Stomach smooth muscle (tissue), 2 donors: ENCODE results near the gene VWC2.

Experiments used
- H3K27ac ChIP-seq: one replicate; pipeline ENCODE4 v1.7.0; 2013; ENCODE audit warnings: mild to moderate bottlenecking, low read length, inconsistent platforms
- H3K27me3 ChIP-seq, 2 donors: one replicate each; pipeline ENCODE4 v1.7.0; 2013; ENCODE audit warnings: low read length in 2 of 2; ENCODE audit not compliant: insufficient read depth in 2 of 2, control insufficient read depth in 1 of 2
- H3K36me3 ChIP-seq, 2 donors: one replicate each; pipeline ENCODE4 v1.7.0; 2013; ENCODE audit warnings: low read length in 2 of 2; ENCODE audit not compliant: control insufficient read depth in 2 of 2, insufficient read depth in 2 of 2
- H3K4me1 ChIP-seq: one replicate; pipeline ENCODE4 v1.7.0; 2013; ENCODE audit warnings: low read length; ENCODE audit not compliant: control insufficient read depth, insufficient read depth
- H3K4me3 ChIP-seq, 2 donors: one replicate each; pipeline ENCODE4 v1.7.0; 2013; ENCODE audit warnings: low read length in 2 of 2
- H3K9ac ChIP-seq, 2 donors: one replicate each; pipeline ENCODE4 v1.7.0; 2013; ENCODE audit warnings: low read length in 2 of 2, mild to moderate bottlenecking in 1 of 2
- H3K9me3 ChIP-seq, 2 donors: one replicate each; pipeline ENCODE4 v1.7.0; 2013; ENCODE audit warnings: low read length in 2 of 2; ENCODE audit not compliant: control insufficient read depth in 2 of 2
- donor health status: healthy.
- donor health status: Pancreatic carcinoma.

The VWC2 gene

GRCh38 chr7:49878089-49878488 lies 104.7 kb downstream of the VWC2 start:
- no peak overlapping the region for H3K4me3 ChIP-seq
- no peaks in the 10 kb centered on the region for H3K27me3 ChIP-seq
- H3K9ac ChIP-seq, result no peak overlapping the region
- H3K9me3 ChIP-seq, result no peaks in the 10 kb centered on the region
- no peaks in the 10 kb centered on the region for H3K36me3 ChIP-seq
- no peak overlapping the region for H3K27ac ChIP-seq
- H3K4me1 ChIP-seq, result no peaks in the 10 kb centered on the region

- Histone ChIP-seq H3K9me3 (no peaks in the 10 kb centered on the region), H3K27ac (no peak overlapping the region), H3K4me1 (no peaks in the 10 kb centered on the region), H3K36me3 (no peaks in the 10 kb centered on the region), H3K9ac (no peak overlapping the region), H3K4me3 (no peak overlapping the region), H3K27me3 (no peaks in the 10 kb centered on the region)
These were observed 105.2 kb downstream of the VWC2 start for GRCh38 chr7:49878627-49879026.

GRCh38 chr7:49883933-49884332 lies 110.5 kb downstream of the VWC2 start:
- no peak overlapping the region for H3K27ac ChIP-seq
- no peaks in the 10 kb centered on the region for H3K4me1 ChIP-seq
- no peaks in the 10 kb centered on the region for H3K9me3 ChIP-seq
- no peak overlapping the region for H3K9ac ChIP-seq
- no peaks in the 10 kb centered on the region for H3K27me3 ChIP-seq
- H3K36me3 ChIP-seq, result no peaks in the 10 kb centered on the region
- H3K4me3 ChIP-seq, result no peak overlapping the region

- Histone ChIP-seq H3K9me3 (no peaks in the 10 kb centered on the region), H3K27me3 (no peaks in the 10 kb centered on the region), H3K36me3 (no peaks in the 10 kb centered on the region), H3K4me3 (no peak overlapping the region), H3K4me1 (no peaks in the 10 kb centered on the region), H3K27ac (no peak overlapping the region), H3K9ac (no peak overlapping the region)
These were observed 112.3 kb downstream of the VWC2 start for GRCh38 chr7:49885593-49886285.

GRCh38 chr7:49892481-49892880 lies 119.0 kb downstream of the VWC2 start:
- Histone ChIP-seq H3K4me1 (no peaks in the 10 kb centered on the region), H3K9ac (no peak overlapping the region), H3K27ac (no peak overlapping the region), H3K4me3 (no peak overlapping the region), H3K27me3 (no peaks in the 10 kb centered on the region), H3K9me3 (no peaks in the 10 kb centered on the region), H3K36me3 (no peaks in the 10 kb centered on the region)

GRCh38 chr7:49893131-49893530 lies 119.7 kb downstream of the VWC2 start:
- Histone ChIP-seq H3K9me3 (no peaks in the 10 kb centered on the region), H3K4me1 (no peaks in the 10 kb centered on the region), H3K27me3 (no peaks in the 10 kb centered on the region), H3K27ac (no peak overlapping the region), H3K9ac (no peak overlapping the region), H3K4me3 (no peak overlapping the region), H3K36me3 (no peaks in the 10 kb centered on the region)

GRCh38 chr7:49894543-49894942 lies 121.1 kb downstream of the VWC2 start:
- no peaks in the 10 kb centered on the region for H3K9me3 ChIP-seq
- H3K4me3 ChIP-seq, result no peak overlapping the region
- no peak overlapping the region for H3K27ac ChIP-seq
- no peaks in the 10 kb centered on the region for H3K4me1 ChIP-seq
- no peak overlapping the region for H3K9ac ChIP-seq
- no peaks in the 10 kb centered on the region for H3K36me3 ChIP-seq
- no peaks in the 10 kb centered on the region for H3K27me3 ChIP-seq

- Histone ChIP-seq H3K27me3 (no peaks in the 10 kb centered on the region), H3K4me1 (no peaks in the 10 kb centered on the region), H3K4me3 (no peak overlapping the region), H3K9ac (no peak overlapping the region), H3K36me3 (no peaks in the 10 kb centered on the region), H3K9me3 (no peaks in the 10 kb centered on the region), H3K27ac (no peak overlapping the region)
These were observed 138.5 kb downstream of the VWC2 start for GRCh38 chr7:49911909-49912308.

- Histone ChIP-seq H3K4me1 (no peaks in the 10 kb centered on the region), H3K9ac (no peak overlapping the region), H3K9me3 (no peaks in the 10 kb centered on the region), H3K4me3 (no peak overlapping the region), H3K36me3 (no peaks in the 10 kb centered on the region), H3K27ac (no peak overlapping the region), H3K27me3 (no peaks in the 10 kb centered on the region)
These were observed 153.3 kb downstream of the VWC2 start for GRCh38 chr7:49926720-49927119.

GRCh38 chr7:49927631-49928030 lies 154.2 kb downstream of the VWC2 start:
- Histone ChIP-seq H3K27me3 (no peaks in the 10 kb centered on the region), H3K9ac (no peak overlapping the region), H3K36me3 (no peaks in the 10 kb centered on the region), H3K9me3 (no peaks in the 10 kb centered on the region), H3K4me1 (no peaks in the 10 kb centered on the region), H3K27ac (no peak overlapping the region), H3K4me3 (no peak overlapping the region)

GRCh38 chr7:49928787-49929186 lies 155.3 kb downstream of the VWC2 start:
- Histone ChIP-seq H3K27me3 (no peaks in the 10 kb centered on the region), H3K9ac (no peak overlapping the region), H3K4me3 (no peak overlapping the region), H3K27ac (no peak overlapping the region), H3K36me3 (no peaks in the 10 kb centered on the region), H3K9me3 (no peaks in the 10 kb centered on the region), H3K4me1 (no peaks in the 10 kb centered on the region)
